ENCODE results near the gene SMOC1. TPM values are rescaled to one million over a fixed set of nuclear protein-coding genes. Genes with fewer than 3 reads are reported as not detected.

The SMOC1 gene
- total and polyA plus RNA-seq, 7 donors, result 3.2 to 10.6 (median 6.2) TPM

DNA sequence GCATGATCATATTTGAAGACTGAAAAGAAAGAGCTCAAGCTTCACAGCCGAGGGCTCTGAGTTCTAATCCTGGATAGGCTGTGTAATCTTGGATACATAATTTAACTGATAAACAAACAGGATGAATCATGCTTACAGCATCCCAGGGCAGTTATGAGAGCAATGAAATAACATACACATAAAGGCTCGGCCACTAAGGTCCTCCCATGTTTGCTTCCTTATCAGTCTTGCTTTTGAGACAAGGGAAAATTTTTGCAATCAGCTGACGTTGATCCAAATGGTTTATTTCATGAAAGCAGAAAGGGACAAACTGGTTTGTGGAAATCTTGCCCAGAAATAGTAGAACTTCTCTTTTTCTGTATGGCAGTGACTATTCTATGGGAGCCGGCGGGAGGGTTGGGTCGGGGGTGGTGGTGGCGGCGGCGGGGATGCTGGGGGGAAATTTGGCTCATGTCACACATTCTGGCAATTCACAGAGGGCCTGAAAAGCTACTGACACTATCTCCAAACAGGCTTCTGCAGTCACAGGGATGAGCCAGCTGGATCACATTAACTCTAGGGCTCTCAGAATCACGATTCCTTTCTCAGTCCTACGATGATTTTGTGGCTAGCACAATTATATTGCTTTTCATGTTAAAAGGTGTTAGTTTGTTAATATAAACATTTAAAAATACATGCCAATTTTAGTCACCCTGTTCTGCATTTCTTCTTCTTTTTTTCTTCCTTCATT, 185.1 kb downstream of the SMOC1 start:
- TF ChIP-seq, protein P1, sequence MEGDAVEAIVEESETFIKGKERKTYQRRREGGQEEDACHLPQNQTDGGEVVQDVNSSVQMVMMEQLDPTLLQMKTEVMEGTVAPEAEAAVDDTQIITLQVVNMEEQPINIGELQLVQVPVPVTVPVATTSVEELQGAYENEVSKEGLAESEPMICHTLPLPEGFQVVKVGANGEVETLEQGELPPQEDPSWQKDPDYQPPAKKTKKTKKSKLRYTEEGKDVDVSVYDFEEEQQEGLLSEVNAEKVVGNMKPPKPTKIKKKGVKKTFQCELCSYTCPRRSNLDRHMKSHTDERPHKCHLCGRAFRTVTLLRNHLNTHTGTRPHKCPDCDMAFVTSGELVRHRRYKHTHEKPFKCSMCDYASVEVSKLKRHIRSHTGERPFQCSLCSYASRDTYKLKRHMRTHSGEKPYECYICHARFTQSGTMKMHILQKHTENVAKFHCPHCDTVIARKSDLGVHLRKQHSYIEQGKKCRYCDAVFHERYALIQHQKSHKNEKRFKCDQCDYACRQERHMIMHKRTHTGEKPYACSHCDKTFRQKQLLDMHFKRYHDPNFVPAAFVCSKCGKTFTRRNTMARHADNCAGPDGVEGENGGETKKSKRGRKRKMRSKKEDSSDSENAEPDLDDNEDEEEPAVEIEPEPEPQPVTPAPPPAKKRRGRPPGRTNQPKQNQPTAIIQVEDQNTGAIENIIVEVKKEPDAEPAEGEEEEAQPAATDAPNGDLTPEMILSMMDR (IDR thresholded peaks at IDR 0.05), result no peak
- Histone ChIP-seq H3K9me3 (no peaks in the 10 kb centered on the region), H3K4me3 (no peak overlapping the region), H3K4me1 (peaks cover 1% of the 10 kb centered on the region), H3K27ac (no peak overlapping the region), H3K36me3 (ENCODE audit: insufficient read depth in 1 of 2, low read depth in 1 of 2) (peaks cover 0 to 21% of the 10 kb centered on the region in 2 donors), H3K27me3 (ENCODE audit: insufficient read depth in 3 of 3, low read length in 2 of 3) (no peaks in the 10 kb centered on the region)
- intact Hi-C loops (cut with DNase I), result no loop called here
- ATAC-seq (no peak), DNase-seq (no peak)
- WGBS, 3 donors, result 75 to 76% (median 75%) methylated on average over 11 of the region's 11 CpGs

DNA sequence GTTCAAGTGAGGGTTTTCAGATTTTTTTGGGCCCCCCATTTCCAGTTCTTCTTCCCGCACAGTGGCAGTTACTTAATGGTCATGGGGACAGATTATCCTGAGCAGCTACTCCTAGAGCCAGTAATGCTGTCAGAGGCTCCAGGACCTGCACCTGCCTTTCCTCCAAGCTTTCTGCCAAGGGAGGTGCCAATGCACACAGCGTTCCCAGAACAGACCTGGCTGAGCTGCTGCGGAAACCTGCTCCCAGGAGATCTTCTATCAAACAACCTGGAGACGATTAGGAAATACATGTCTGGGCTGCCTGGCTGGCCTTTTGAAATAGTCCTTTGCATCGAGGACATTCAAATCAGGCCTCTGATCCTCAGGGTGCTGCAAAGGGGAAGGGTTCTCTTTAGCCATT, 188.6 kb downstream of the SMOC1 start:
- ATAC-seq (peak; percentile 42 to 82 (median 67)), DNase-seq (peak in 1 of 2 donors; percentile 61)
- Histone ChIP-seq H3K27me3 (ENCODE audit: insufficient read depth in 3 of 3, low read length in 2 of 3) (no peaks in the 10 kb centered on the region), H3K9me3 (no peaks in the 10 kb centered on the region), H3K4me1 (peaks cover 17% of the 10 kb centered on the region), H3K4me3 (no peak overlapping the region), H3K36me3 (ENCODE audit: insufficient read depth in 1 of 2, low read depth in 1 of 2) (peaks cover 0 to 13% of the 10 kb centered on the region in 2 donors), H3K27ac (no peak overlapping the region)
- intact Hi-C loops (cut with DNase I), result no loop called here
- WGBS, 3 donors, result 27 to 61% (median 39%) methylated on average over 5 of the region's 5 CpGs
- TF ChIP-seq, protein P1 (IDR thresholded peaks at IDR 0.05), result no peak

DNA sequence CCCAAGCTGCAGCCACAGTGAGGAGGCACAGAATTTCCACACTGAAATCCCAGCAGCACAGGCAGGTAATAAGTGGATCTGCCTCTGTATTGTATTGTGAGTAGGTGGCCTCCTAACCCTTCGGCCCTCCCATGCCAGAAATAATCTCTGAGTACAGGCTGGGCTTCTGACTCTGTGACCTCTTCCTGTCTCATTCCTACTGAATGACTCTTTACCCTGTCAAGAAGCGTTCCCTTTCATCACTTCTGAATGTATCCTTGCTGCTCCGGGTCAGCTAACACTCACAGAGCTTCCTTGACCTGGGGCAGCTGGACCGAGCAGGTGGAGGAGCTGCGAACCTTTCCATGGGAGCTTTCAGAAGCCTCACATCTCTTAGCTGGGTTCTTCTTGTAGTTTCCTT, 190.0 kb downstream of the SMOC1 start:
- H3K36me3 ChIP-seq (ENCODE audit: insufficient read depth in 1 of 2, low read depth in 1 of 2), result no peaks in the 10 kb centered on the region
- H3K4me1 ChIP-seq, result peaks cover 17% of the 10 kb centered on the region
- peak overlapping the region; percentile 63 for H3K27ac ChIP-seq
- TF ChIP-seq, protein P1 (IDR thresholded peaks at IDR 0.05), result no peak
- intact Hi-C loops (cut with DNase I), result no loop called here
- H3K9me3 ChIP-seq, result no peaks in the 10 kb centered on the region
- no peak overlapping the region for H3K4me3 ChIP-seq
- 33 to 56% (median 40%) methylated on average over 5 of the region's 5 CpGs for WGBS, 3 donors
- no peaks in the 10 kb centered on the region for H3K27me3 ChIP-seq (ENCODE audit: insufficient read depth in 3 of 3, low read length in 2 of 3)
- DNase-seq (no peak), ATAC-seq (peak; percentile 85 to 90 (median 87))

DNA sequence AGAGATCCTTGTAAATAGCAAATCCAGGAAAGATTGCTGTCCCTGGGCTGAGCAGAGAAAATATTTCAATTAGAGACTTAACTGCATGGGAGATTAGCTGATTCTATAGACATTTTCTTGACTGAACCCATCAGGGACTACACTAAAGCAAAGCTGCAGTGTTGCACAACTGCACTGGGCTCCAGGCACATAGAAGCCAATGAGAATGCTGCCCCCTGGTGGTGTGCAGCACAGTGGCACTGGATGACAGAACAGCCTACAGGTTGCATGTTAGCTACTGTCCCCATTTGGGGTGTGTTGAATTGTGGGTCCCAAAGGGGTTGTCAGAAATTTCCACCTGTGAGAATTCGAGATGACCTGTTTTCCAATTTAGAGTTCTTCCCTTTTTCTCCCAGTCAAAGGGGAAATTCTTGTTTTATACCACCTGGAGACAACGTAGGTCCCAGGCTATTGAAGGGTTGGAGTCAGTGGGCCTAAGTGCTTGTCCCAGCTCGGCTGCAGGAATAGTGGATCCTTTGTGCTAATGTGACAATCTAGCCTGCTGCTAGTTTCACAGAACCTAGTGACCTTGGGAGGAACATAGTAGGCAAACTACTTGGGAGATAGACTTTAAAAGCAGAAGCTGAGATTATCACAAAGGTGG, 194.8 kb downstream of the SMOC1 start:
- H3K4me1 ChIP-seq, result peaks cover 17% of the 10 kb centered on the region
- TF ChIP-seq, protein P1 (IDR thresholded peaks at IDR 0.05), result peak; percentile 58
- WGBS, 3 donors, result 62 to 66% (median 63%) methylated on average over 3 of the region's 3 CpGs
- intact Hi-C loops (cut with DNase I), result no loop called here
- H3K9me3 ChIP-seq, result no peaks in the 10 kb centered on the region
- H3K27ac ChIP-seq, result no peak overlapping the region
- H3K27me3 ChIP-seq (ENCODE audit: insufficient read depth in 3 of 3, low read length in 2 of 3), result no peaks in the 10 kb centered on the region
- no peaks in the 10 kb centered on the region for H3K36me3 ChIP-seq (ENCODE audit: insufficient read depth in 1 of 2, low read depth in 1 of 2)
- no peak overlapping the region for H3K4me3 ChIP-seq
- peak; percentile 43 to 56 for DNase-seq
- peak in 3 of 4 donors; percentile 64 to 66 (median 65) for ATAC-seq

All from psoas muscle (tissue), 8 donors.